GM13976 (cell line): ENCODE data around the gene HLA-DRB1.
"Not testable (repeated sequence)": the region's sequence is repeated elsewhere in the genome, so short reads cannot be mapped to it uniquely, and the experiment has no call there.

Source experiments
- DNase-seq: peaks from one replicate; pipeline ENCODE4 v3.0.0; 2012; ENCODE audit warnings: low spot score
- in situ Hi-C: fragments of 300-500 bp; cut with MboI; formaldehyde crosslinking; loops from one replicate; pipeline ENCODE4 v1.12.0; 2022; ENCODE audit warnings: low sequenced_read_pairs, mixed read lengths, inconsistent platforms; ENCODE audit not compliant: unreplicated experiment
- TF ChIP-seq, protein P1 (sequence below): IDR thresholded peaks from 2 replicates; pipeline ENCODE4 v1.5.1; 2012; ENCODE audit warnings: borderline replicate concordance, mild to moderate bottlenecking; ENCODE audit not compliant: insufficient read depth; ENCODE audit errors: extremely low read depth, missing control alignments, control extremely low read depth

HLA-DRB1 gene

DNA sequence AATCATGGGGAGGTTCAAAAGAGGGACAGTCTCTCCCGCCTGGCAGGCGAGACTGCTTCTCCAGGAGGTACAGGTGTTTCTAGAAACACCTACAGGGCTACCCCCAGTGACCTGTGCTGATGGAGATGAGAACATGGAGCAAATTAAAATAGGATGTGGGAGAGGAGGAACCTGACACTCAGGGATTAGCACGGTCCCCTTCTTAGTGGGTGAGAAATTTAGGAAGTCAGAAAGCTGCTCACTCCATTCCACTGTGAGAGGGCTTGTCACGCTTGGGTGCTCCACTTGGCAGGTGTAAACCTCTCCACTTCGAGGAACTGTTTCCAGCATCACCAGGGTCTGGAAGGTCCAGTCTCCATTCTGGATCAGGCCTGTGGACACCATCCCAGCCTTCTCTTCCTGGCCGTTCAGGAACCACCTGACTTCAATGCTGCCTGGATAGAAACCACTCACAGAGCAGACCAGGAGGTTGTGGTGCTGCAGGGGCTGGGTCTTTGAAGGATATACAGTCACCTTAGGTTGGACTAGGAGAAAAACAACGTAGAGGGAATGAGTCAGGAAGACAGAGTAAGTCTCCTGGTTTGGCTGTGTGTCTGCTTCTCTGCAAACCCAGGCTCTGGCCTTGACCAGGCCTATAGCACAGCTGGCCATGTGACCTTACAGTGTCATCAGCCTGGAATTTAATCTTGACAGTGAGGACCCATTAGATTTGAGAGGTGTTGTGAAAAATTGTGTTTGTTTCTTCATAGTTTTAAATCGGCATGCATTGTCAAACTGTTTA lies 8.1 kb downstream of the HLA-DRB1 start:
- no peak for DNase-seq
- in situ Hi-C loops = no loop called here
- TF ChIP-seq, protein P1, sequence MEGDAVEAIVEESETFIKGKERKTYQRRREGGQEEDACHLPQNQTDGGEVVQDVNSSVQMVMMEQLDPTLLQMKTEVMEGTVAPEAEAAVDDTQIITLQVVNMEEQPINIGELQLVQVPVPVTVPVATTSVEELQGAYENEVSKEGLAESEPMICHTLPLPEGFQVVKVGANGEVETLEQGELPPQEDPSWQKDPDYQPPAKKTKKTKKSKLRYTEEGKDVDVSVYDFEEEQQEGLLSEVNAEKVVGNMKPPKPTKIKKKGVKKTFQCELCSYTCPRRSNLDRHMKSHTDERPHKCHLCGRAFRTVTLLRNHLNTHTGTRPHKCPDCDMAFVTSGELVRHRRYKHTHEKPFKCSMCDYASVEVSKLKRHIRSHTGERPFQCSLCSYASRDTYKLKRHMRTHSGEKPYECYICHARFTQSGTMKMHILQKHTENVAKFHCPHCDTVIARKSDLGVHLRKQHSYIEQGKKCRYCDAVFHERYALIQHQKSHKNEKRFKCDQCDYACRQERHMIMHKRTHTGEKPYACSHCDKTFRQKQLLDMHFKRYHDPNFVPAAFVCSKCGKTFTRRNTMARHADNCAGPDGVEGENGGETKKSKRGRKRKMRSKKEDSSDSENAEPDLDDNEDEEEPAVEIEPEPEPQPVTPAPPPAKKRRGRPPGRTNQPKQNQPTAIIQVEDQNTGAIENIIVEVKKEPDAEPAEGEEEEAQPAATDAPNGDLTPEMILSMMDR = no peak

- in situ Hi-C loops = no loop called here
- TF ChIP-seq, protein P1 = no peak
- no peak for DNase-seq
These were observed 9.1 kb downstream of the HLA-DRB1 start for GRCh38 chr6:32580593-32580992.

- in situ Hi-C loops = no loop called here
- DNase-seq = no peak
- TF ChIP-seq, protein P1 = no peak
These were observed 10.7 kb downstream of the HLA-DRB1 start for GRCh38 chr6:32578962-32579361.

DNA sequence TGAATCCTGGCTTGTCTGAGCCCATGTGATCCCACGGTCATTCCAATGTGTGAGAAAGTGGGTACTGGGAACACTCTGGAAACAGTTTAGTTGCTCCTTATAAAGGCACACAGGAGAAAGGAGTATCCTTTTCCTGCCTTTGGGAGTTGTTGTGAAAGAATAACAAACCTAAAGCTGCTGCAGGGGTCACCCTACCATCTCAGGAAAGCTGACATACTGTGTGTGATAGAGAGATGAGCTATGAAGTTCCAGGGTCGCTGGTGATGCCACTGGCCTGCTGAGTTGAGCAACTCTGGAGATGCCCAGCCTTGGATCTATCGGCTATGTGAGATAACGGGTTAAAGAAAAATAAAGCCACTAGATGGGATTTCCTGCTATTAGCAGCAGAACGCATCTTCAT lies 12.2 kb downstream of the HLA-DRB1 start:
- in situ Hi-C loops, DNase-seq: not testable (repeated sequence)

GRCh38 chr6:32576250-32576649 lies 13.4 kb downstream of the HLA-DRB1 start:
- TF ChIP-seq, protein P1 = no peak
- no peak for DNase-seq
- in situ Hi-C loops = no loop called here

GRCh38 chr6:32570363-32570905 lies 19.2 kb downstream of the HLA-DRB1 start:
- no peak for DNase-seq
- in situ Hi-C loops = no loop called here
- TF ChIP-seq, protein P1 = no peak

DNA sequence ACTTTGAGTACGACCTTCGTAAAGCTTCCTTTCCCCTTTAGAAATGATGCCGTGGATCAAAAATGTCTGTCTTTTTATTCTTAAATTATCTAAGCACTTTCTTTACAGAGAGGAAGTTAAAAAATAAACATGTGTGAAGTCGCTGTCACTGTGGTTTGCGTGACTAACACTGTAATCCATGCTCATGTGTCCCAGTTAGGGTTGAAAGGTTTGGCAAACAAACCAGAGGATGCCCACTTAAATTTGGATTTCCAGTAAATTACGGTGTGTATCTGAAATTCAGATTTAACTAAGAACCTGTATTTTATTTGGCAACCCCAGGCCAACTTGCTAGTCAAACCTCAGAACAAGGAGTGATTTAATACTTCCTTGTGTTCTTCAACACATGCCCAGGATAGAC lies 21.1 kb downstream of the HLA-DRB1 start:
- in situ Hi-C loops = no loop called here

More for the DNA sequence above, 21.1 kb downstream of the HLA-DRB1 start:
- DNase-seq = no peak
- TF ChIP-seq, protein P1 = no peak
